GM21825 (cell line): ENCODE measurements around the gene CACNG5.

Source experiments
- ATAC-seq: cut with Tn5 transposase; IDR thresholded peaks from one replicate; pipeline ENCODE4 v1.9.1; 2021; ENCODE audit warnings: mild to moderate bottlenecking, moderate library complexity; ENCODE audit not compliant: unreplicated experiment

Gene CACNG5

DNA sequence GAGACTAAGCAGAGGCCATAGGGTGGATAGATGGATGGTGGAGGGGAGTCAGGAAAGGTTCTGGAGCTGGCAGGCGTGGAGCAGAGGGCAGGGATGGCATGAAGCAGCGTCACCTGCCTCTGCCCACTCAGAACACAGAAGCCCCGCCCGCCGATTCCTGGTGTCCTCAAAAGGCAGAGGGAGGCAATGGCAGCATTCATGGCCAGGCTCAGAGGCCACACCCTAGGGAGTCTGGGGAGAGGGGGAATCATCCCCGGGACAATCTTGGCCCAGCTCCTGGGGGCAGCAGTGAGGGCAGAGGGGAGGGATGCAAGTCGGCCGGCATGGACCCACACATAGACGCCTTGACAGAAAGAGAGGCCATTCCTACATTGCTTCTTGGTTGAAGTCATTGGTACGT lies 68.9 kb downstream of the CACNG5 start:
- no peak for ATAC-seq

DNA sequence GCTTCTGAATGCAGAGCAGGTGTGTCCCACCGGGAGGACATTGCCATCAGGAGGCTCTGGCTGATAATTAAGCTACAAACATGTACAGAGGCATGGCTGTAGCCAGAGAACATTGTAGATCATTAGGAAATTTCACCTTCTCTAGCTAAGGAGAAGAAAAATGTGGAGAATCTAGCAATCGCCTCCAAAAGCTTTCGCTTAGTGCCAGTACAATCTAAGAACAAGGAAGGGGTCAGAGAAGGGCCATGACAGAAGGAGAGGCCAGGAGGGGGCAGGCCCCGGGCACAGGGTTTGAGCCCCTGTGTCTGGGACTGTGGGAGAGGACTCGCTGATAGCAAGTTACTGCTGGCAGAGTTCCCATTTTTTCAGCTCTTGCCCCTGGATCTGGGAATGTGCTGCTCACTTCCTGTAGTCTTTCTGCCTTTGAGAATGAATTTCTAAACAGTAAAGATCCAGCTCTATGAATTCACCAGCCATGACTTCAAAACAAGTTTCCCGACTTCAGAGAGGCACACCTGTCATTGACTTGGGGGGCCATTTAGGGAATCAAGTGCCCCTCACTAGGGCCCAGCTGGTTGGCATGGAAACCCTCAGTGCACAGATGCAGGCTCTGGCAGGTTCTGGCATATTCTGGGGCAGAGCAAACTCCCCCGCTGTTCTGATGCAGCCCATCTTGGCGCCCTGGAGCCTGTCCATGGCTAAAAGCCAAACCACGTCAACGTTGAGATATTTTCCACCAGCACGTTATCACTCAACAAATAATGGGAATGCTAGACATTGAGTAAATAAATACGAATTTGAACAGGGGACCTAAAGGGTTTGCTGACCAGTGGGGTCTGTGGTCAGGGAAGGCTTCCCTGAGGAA lies 70.1 kb downstream of the CACNG5 start:
- ATAC-seq, result no peak

DNA sequence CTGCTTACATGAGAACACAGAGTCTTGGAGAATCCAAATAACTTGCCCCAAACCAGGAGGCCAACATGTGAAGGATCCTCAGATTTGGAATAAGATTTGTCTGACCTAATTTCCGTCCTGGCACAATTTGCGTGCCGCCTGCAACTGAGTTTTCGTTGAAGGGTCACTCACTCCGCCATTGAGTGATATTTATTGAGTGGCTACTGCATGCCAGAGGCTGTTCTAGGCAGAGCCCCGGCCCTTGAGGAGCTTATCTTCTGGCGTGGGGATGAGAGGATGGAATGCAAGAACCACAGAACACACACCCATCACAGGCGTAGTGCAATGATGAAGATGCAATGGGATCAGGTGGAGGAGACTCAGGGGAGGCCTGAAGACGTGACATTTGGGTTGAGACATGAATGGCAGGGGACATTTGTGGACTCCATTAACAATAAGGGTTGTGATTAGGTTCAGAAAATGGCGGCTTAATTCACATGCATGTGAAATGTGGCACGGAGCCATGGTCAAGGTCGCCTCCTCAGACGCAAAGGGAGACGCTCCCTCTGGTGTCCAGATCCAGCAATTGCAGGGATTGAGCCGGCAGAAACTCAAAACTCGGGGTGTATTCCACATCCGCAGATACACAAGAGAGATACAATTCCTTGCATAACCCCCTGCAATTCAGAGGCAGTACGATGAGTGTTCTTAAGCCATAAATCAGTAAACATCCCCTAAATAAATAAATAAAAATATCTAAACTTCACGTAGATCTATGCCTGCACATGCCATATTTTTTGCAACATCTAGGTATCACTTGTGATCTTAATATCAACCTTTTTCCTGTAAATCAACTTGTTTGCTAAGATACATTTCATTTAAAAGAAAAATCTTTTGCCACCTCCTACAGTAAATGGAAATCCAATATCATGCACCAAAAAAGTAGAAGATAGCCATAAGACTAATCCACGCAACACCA lies 71.7 kb downstream of the CACNG5 start:
- ATAC-seq, result no peak

DNA sequence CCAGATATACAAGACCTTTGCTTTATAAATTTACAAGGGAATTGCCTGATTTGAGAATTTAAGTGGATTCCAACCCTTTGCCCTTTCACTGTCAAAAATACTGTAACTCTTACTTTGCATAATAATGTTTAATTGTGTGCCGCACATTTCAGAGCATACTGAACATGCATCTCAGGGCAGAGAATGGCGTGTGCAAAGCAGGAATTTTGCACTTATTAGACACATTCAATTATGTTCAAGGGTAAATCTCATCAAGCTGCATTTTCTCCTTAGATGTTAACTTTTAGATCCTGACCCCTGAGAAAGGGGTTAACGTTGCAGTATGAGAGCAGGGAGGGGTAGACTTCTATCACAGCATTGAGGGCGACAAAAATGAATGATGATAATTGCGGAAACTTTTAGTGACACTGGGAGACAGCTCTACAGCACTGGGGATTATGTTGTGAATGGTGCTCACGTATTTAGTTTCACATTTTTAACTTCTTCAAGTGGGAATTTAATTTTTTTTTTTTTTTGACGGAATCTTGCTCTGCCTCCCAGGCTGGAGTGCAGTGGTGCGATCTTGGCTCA lies 75.0 kb downstream of the CACNG5 start:
- ATAC-seq, result no peak

DNA sequence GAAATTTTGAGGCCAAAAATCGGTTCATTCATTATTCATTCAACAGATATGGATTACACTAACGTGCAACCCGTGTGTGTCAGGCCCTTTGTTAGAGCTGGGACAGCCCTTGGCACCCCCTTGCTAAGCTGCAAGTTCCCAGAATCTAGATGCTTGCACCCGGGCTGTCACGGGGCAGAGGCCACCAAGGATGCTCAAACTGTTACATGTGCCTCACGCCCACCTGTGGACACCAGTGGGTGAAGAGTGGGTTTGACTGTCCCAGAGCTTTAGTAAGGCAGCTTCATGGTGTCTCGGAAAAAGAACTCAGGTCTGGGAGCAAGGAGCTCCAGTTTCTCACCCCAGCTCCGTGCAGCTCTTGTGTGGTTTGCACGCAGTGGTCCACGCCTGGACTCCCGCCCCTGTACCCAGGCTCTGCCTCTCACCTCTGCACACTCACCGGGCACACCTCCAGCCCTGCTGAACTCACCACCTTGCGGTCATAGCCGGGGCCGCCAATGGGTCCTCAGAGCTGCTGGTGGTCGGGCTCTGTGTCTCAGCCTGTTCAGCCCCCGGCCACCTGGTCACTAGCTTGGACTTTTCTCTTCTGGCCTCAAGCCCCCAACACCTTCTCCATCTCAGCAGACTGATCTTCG lies 75.9 kb downstream of the CACNG5 start:
- ATAC-seq, result no peak

DNA sequence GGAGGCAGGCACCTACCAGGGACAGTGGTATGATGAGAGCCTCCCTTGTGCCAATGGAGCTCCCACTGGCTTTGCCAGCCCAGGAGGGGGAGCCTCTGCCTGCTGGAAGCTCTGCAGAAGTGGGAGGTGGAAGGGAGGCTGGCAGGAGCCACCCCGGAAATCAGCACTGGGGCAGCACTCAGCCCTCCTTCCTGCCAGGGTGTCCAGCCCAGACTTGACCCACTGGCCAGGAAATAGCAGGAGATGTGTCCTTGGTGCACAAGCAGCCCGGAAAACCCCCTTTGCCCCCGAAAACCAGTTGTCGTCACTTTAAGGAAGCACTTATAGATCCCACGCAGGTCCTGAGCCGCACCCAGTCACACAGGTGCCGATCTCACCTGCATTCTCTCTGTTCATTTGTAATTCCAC lies 80.3 kb downstream of the CACNG5 start:
- no peak for ATAC-seq

DNA sequence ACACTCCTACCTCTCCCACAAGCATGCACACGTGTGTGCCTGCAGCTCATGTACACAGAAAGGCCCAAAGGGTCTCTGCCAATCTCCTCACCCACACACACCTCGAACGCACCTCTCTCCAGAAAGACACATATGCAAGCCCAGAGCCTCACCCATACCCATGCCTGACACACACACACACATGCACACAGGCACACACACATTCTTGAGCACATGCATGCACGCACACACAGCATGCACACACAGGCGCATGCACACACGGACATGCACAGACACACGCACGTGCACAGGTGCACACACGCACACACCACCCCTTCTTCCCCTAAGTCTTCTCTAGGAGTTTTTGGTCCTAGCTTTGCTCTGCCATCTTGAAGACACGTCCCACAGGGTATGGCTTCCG lies 80.9 kb downstream of the CACNG5 start:
- no peak for ATAC-seq

DNA sequence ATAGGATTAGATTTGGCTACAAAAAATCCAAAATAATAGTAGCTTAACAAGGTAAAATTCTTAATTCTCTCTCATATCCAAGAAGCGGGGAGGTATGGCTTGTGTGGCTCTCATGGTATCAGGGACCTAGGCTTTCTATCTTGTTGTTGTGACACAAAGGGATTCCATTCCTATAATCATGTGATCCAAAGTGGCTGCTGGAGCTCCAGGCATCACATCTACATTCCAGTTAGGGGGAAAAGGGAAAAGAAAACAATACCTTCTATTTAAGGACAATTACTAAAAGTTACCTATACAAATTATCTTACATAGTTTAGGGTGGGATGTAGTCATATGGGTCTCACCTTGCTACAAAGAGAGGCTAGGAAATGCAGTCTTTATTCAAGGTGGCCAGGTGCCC lies 82.0 kb downstream of the CACNG5 start:
- no peak for ATAC-seq

DNA sequence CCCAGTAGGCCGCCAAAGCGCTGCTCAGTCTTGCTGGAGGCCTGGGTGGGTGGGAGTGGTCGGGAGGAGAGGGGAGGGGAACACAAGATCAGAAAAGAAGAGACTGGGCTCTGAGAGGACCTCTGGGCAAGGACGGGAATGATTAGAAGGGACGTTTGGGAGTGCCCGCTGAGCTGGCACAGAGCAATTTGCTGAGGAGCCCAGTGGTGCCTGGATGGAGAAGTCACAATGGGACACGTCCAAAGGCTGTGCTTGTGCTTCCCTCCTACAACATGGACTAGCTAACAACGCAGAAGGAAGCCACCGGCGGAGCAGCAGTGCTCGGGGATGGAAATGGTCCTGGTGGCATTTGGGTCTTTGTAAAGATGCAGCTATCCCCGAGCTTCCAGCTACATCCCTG lies 84.0 kb downstream of the CACNG5 start:
- ATAC-seq, result no peak

DNA sequence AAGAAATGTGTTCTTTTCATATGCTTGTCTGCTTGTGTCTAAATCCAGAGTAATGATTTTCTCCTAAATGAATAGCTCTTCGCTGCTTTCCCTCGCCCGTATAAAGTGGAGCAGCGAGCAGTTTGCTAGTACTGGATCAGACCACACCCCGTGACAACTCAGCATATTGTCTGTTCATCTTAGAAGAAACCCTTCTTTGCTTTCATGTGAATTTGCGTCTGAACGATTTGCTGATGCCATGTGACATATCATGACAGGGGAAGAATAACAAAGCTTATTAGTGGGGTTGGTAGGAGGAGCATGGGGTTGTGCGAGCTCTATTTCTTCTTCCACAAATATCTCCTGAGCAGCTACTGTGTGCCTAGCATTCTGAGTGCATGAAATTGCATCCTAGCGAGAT lies 85.5 kb downstream of the CACNG5 start:
- ATAC-seq, result no peak

DNA sequence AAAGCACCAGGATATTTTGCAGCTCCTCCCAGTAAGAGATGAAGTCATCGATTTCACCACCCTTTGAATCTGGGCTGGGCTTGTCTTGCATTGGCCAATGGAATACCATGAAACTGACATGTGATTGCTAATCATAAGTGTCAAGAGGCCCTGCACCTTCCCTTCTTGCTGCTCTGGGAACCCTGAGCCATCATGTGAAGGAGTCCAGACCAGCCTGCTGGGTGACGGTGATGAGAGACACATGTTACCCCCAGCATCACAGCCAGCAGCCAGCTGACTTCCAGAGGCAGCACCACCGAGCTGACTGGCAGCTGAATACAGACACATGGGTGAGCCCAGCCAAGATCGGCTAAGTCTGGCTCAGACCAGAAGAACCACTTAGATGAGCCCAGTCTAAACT lies 86.0 kb downstream of the CACNG5 start:
- no peak for ATAC-seq

DNA sequence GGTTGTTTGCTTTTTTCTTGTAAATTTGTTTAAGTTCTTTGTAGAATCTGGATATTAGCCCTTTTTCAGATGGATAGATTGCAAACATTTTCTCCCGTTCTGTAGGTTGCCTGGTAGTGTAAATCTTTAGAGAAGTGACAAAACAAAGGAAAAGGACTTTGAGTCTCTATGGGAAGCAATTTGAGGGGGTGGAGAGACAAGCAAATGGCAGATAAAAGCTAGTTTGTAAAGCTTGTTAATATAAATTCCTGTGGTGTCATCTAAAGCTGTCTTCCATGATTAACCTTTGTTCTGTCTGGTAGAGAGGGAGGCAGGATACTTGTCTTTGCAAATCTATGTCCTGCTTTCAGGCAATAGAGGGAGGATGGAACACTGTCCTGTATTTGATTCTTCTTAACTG lies 89.0 kb downstream of the CACNG5 start:
- ATAC-seq, result no peak

DNA sequence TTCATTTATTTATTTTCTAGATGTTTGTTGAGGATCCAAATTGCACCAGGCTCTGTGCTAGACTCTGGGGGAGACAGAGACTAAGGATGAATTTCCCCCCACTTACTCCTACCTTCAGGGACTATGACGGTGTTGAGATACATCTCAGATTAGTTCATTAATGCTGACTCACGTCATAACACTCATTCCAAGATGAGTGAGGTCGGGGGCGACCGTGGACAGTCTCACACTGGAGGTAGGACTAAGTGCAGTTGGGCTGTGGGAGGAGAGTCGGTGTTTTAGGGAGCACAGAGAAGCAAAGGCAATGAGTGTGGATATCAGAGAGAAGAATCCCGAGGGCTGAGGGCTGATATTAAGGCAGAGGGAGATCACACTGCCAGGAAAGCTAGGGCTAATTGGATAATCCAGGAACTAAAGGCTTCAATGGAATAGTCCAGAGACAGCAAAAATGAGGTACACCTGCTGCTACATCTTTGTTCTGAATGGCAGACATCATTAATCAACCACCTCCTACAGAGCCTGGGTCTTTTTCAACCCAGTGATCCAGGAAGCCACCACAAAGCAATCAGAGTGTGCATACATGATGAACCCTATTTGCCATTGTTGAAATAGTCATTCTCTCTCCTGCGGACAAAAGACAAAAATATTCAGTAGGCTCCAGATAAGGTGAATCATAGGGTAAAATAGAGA lies 91.0 kb downstream of the CACNG5 start:
- ATAC-seq, result no peak

DNA sequence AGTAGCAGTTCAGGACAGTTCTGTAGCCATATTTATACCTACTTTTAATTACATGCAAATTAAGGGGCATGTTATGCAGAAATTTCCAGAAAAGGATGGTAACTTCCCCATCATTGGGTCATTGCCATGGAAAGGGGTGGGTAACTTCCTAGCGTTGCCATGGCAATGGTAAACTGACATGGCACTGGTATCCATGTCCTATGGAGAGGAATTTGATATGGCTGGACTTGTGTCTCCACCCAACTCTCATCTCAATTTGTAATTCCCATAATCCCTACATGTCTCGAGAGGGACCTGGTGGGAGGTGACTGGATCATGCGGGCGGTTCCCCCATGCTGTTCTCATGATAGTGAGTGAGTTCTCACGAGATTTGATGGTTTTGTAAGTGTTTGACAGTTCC lies 94.0 kb downstream of the CACNG5 start:
- ATAC-seq, result no peak

DNA sequence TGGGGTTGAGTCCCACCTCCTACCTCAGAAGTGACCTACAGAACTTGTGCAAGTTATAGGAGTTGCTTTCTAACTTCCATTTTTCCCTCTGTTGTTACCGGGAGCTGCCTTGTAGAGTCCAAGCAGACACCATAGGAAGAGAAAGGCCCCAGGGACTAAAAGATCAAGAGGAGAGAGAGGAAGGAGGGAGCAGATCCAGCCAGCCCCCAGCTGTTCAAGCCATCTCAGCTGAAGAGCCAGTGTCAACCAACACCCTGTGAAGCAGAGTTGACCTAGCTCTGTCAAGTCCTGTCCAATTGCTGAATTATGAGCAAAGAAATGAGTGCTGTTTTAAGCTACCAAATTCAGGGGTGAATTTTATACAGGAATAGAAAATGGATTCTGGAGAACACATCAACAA lies 94.7 kb downstream of the CACNG5 start:
- ATAC-seq, result no peak

DNA sequence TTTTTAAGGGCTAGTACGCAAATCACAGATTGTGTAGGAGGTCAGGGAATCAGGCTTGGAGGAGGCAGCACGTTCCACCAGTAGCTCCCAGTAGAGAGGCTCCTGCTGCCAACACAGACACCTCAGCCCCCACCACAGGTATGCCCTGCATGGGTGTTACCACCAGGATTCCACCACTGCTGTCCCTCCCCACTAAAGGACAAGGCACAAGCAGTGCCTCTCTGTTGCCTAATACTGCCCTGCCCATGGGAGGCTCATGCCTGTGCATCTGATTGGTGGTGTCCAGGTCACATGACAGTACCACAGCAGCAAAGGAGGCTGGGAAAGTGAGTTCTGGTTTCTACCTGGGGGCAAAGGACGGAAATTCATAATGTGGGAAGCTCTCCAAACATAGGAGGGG lies 96.0 kb downstream of the CACNG5 start:
- ATAC-seq, result no peak

DNA sequence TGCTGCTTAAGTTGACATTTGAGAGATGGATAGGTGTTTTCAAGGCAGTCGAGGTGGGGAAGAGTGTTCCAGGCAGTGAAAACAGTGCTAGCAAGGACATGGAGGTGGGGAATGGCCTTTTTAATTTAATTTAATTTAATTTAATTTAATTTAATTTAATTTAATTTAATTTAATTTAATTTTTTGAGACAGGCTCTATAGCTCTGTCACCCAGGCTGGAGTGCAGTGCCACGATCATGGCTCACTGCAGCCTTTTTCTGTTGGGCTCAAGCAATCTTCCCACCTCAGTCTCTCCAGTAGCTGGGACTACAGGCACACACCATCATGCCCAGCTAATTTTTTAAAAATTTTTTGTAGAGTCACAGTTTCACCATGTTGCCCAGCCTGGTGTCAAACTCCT lies 97.4 kb downstream of the CACNG5 start:
- no peak for ATAC-seq

DNA sequence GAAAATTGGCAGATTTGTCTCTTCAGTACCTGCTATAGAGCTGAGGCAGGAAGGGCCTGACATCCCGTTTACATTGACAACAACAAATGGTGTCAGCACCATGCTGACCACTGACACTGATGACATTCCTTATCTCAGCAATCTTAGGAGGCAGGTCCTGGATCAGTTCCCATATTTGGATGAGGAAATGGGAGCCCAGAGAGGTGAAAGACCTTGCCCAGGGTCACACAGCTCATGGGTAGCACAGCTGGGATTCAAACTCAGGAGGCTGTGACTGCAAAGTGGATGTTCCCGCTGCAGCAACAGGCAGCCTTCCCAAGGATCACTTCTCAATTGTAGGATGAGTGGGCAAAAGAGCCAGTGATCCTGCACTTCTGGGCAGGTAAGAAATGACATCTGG lies 99.1 kb downstream of the CACNG5 start:
- no peak for ATAC-seq
